Stimulated activated naive CD8-positive, alpha-beta T cell treated with anti-CD3 and anti-CD28 coated beads, Interleukin-15, amount 100 ng/mL, for 72 hours (primary cell): ENCODE data around the gene FRMD3.

ENCODE experiments used
- ATAC-seq: fragments of 150-1000 bp; cut with Tn5 transposase; 2 replicates; pipeline ENCODE4 v1.10.0; 2021; ENCODE audit warnings: mild to moderate bottlenecking, moderate library complexity
- DNase-seq, 2 donors: peaks; one replicate each; pipeline ENCODE4 v3.0.0; 2021 to 2022
- H3K27ac Mint-ChIP-seq, 2 donors: one replicate each; pipeline ENCODE4 v1.8.0; 2022; ENCODE audit warnings: mild to moderate bottlenecking in 2 of 2, mixed read lengths in 2 of 2, moderate library complexity in 2 of 2
- H3K27me3 Mint-ChIP-seq: one replicate; pipeline ENCODE4 v1.8.0; 2022; ENCODE audit warnings: mixed read lengths
- H3K4me1 Mint-ChIP-seq: one replicate; pipeline ENCODE4 v1.8.0; 2022; ENCODE audit warnings: mild to moderate bottlenecking, mixed read lengths
- H3K4me3 Mint-ChIP-seq, 2 donors: one replicate each; pipeline ENCODE4 v1.8.0; 2022; ENCODE audit warnings: mild to moderate bottlenecking in 2 of 2, mixed read lengths in 2 of 2, moderate library complexity in 1 of 2
- H3K9me3 Mint-ChIP-seq, 2 donors: one replicate each; pipeline ENCODE4 v1.8.0; 2022; ENCODE audit warnings: mixed read lengths in 2 of 2

FRMD3 gene

DNA sequence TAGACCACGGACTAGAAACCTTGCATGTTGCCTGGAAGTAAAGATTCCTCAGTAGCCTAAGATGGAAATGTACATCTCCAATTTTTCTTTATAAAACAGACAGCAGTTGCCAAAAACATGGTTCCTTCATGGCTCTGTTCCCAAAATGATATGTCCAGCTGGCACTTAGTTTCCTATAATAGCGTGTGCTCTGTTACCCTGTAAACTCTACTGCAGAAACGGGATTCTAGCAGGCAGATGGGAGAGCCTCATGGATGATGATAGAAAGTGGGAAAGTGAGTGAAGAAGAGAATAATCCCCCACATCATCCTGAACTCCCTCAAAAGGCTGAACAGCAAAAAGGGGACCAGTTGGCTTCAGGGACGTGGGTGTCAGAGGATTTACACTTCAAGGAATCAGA lies 118.2 kb downstream of the FRMD3 start:
- H3K9me3 Mint-ChIP-seq: peaks cover 2 to 8% of the 10 kb centered on the region in 2 donors
- no peaks in the 10 kb centered on the region for H3K4me1 Mint-ChIP-seq
- no peak overlapping the region for H3K27ac Mint-ChIP-seq
- DNase-seq (no peak), ATAC-seq (no peak)
- H3K4me3 Mint-ChIP-seq: no peak overlapping the region
- H3K27me3 Mint-ChIP-seq: no peaks in the 10 kb centered on the region

GRCh38 chr9:83418283-83418682 lies 119.9 kb downstream of the FRMD3 start:
- Mint-ChIP-seq H3K4me3 (no peak overlapping the region), H3K27me3 (no peaks in the 10 kb centered on the region), H3K9me3 (peaks cover 8% of the 10 kb centered on the region in 2 donors), H3K4me1 (no peaks in the 10 kb centered on the region), H3K27ac (no peak overlapping the region)
- ATAC-seq: no peak
- no peak for DNase-seq

GRCh38 chr9:83413367-83413766 lies 124.8 kb downstream of the FRMD3 start:
- Mint-ChIP-seq H3K9me3 (peaks cover 8% of the 10 kb centered on the region in 2 donors), H3K27ac (no peak overlapping the region), H3K4me3 (no peak overlapping the region), H3K4me1 (no peaks in the 10 kb centered on the region), H3K27me3 (no peaks in the 10 kb centered on the region)
- DNase-seq: no peak
- no peak for ATAC-seq

DNA sequence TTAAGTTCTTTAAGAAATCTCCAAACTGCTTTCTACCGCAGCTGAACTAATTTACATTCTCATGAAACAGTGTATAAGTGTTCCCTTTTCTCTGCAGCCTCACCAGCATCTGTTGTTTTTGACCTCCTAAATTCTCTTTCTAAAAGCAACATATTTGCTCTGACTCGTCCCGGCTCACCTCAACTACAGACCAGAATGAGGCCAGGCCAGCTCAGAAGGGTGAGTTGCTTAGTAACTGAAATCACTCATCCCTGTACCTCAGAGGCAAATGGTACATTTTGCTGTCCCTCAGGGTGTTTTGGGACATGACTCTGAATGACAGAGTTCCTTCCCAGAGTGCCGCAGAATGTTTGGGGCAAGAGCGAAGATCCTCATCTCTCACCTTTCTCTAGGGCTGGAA lies 127.5 kb downstream of the FRMD3 start:
- H3K4me3 Mint-ChIP-seq: no peak overlapping the region
- peaks cover 0 to 8% of the 10 kb centered on the region in 2 donors for H3K9me3 Mint-ChIP-seq
- no peaks in the 10 kb centered on the region for H3K4me1 Mint-ChIP-seq

DNA sequence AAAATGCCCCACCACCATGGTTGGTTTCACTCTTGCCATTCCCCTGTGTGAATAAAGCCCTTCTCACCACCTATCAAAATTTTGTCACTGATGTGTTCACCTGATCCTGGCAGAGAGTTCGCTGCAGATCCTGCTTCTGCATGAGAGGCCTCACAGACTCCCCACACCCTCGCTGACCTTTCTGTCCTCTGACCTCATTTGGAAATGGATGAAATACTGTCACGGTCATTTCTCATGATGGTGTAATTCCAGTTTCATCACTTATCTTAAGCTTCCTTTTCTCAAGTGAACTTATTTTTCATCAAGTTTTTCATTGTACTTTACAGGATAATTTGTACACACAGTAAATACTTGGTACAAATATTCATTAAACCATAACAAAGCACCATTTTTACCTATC lies 131.3 kb downstream of the FRMD3 start:
- Mint-ChIP-seq H3K27me3 (no peaks in the 10 kb centered on the region), H3K4me1 (no peaks in the 10 kb centered on the region), H3K9me3 (no peaks in the 10 kb centered on the region), H3K4me3 (no peak overlapping the region), H3K27ac (no peak overlapping the region)
- DNase-seq (no peak), ATAC-seq (no peak)

More for the DNA sequence above, 127.5 kb downstream of the FRMD3 start:
- no peak for DNase-seq
- Mint-ChIP-seq H3K27ac (no peak overlapping the region), H3K27me3 (no peaks in the 10 kb centered on the region)
- no peak for ATAC-seq

DNA sequence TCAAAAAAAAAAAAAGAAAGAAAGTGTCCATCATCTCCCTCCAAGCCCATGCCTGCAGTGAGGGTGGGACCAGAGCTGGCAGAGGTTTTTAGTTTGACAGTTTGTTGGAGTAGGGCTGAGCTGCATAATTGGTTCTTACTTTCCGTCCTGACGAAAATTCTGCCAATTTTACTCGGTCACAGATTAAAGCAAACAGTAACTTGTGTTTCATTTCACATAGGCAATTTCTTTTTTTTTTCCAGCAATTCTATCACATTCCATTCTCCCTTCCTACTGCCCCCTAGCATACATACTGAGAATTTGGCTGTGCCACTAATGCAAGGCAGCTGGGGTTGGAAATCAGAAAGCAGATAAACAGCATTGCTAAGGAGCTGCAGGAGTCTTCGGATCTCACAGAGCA lies 132.4 kb downstream of the FRMD3 start:
- Mint-ChIP-seq H3K27me3 (no peaks in the 10 kb centered on the region), H3K27ac (no peak overlapping the region), H3K9me3 (no peaks in the 10 kb centered on the region), H3K4me1 (no peaks in the 10 kb centered on the region), H3K4me3 (no peak overlapping the region)
- ATAC-seq (no peak), DNase-seq (no peak)

GRCh38 chr9:83403527-83404238 lies 134.5 kb downstream of the FRMD3 start:
- no peaks in the 10 kb centered on the region for H3K4me1 Mint-ChIP-seq
- no peak overlapping the region for H3K27ac Mint-ChIP-seq
- no peaks in the 10 kb centered on the region for H3K27me3 Mint-ChIP-seq
- ATAC-seq (no peak), DNase-seq (no peak)
- no peaks in the 10 kb centered on the region for H3K9me3 Mint-ChIP-seq
- no peak overlapping the region for H3K4me3 Mint-ChIP-seq

DNA sequence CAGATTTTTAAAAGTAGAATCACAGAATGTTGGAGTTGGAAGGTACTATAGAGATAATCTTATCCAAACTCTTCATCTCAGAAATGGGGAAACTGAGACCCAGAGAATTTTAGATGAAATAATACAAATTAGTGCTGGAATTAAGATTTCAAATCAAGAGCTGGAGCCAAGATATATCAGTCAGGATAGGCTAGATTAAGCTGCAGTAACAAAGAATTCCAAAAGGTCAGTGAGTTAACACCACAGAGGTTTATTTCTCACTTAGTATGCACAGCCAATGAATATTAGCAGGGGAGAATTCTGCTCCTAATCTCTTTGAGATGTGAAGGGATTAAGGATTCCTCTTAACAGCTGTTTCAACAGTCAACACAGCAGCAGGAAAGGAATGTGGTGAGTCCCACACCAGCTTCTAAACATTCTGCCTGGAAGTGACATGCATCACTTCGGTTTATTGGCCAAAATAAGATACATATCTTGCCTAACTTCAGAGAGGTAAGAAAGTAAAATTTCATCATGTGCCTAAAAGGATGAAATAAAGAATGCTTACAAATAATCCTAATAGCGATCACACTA lies 136.8 kb downstream of the FRMD3 start:
- no peak for DNase-seq
- H3K4me3 Mint-ChIP-seq: no peak overlapping the region

DNA sequence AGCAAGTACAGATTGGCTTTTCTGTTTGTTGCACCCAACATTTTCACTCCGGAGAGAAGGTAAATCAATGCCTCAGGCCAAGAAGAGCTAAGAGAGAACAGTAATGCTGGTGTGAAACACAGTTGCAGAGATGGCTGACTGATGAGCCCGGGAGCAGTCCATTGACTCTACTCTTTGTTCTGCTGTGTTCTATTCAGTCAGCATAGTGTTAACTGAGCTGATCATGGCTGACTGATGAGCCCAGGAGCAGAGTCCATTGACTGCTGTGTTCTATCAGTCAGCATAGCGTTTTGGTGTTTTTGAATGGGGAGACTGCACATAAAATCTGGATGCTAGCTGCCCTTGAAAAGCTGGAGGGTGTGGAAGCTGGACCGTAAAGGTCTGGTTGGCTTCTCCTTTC lies 141.4 kb downstream of the FRMD3 start:
- no peak for DNase-seq
- Mint-ChIP-seq H3K27ac (no peak overlapping the region), H3K4me3 (no peak overlapping the region), H3K4me1 (no peaks in the 10 kb centered on the region), H3K9me3 (no peaks in the 10 kb centered on the region), H3K27me3 (no peaks in the 10 kb centered on the region)
- no peak for ATAC-seq

More for the DNA sequence above, 136.8 kb downstream of the FRMD3 start:
- ATAC-seq: no peak
- H3K27me3 Mint-ChIP-seq: no peaks in the 10 kb centered on the region
- H3K27ac Mint-ChIP-seq: no peak overlapping the region
- H3K4me1 Mint-ChIP-seq: no peaks in the 10 kb centered on the region
- H3K9me3 Mint-ChIP-seq: no peaks in the 10 kb centered on the region

DNA sequence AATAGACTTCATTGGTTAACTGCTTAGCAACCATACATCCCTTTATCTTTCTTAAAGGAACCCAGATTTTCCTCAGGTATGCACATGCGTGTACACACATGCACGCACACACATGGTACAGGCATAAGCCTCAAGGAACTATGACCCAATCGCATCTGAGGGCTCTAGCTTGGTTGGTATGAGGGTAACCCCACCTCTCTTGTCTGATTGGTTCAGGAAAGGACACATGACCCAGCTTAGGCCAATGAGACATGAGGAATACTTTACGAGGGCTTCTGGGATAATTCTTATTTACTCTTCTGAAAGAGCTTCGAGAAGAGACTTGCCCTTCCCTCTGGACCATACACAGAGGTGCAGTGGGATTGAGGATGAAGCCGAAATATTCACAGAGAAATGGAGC lies 141.9 kb downstream of the FRMD3 start:
- H3K27ac Mint-ChIP-seq: no peak overlapping the region
- ATAC-seq: no peak
- H3K9me3 Mint-ChIP-seq: no peaks in the 10 kb centered on the region
- no peaks in the 10 kb centered on the region for H3K4me1 Mint-ChIP-seq
- no peaks in the 10 kb centered on the region for H3K27me3 Mint-ChIP-seq
- H3K4me3 Mint-ChIP-seq: no peak overlapping the region
- no peak for DNase-seq

GRCh38 chr9:83392228-83392627 lies 146.0 kb downstream of the FRMD3 start:
- Mint-ChIP-seq H3K4me1 (no peaks in the 10 kb centered on the region), H3K9me3 (no peaks in the 10 kb centered on the region), H3K27ac (no peak overlapping the region), H3K27me3 (no peaks in the 10 kb centered on the region), H3K4me3 (no peak overlapping the region)
- ATAC-seq (no peak), DNase-seq (no peak)

DNA sequence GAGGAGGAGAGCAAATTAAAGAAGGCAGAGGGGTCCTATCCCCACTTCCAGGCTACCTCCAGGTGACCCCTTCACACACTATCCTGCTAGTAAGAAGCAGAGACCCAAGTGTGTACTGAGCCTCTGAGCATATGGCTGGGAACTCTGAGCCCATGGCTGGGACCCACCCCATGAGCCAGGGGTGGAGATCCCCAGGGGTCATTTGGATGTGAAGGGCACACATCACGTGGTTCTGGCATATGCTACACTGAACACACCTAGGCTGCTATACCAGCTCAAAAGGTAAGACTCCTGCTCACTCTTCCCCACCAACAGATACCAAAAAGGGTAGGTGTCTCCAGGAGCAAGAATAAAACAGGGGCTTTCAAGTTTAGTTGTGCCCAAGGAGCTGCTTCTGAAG lies 149.9 kb downstream of the FRMD3 start:
- DNase-seq: no peak
- Mint-ChIP-seq H3K27ac (no peak overlapping the region), H3K9me3 (peaks cover 5 to 7% of the 10 kb centered on the region in 2 donors), H3K4me1 (no peaks in the 10 kb centered on the region), H3K4me3 (no peak overlapping the region), H3K27me3 (no peaks in the 10 kb centered on the region)
- ATAC-seq: no peak

DNA sequence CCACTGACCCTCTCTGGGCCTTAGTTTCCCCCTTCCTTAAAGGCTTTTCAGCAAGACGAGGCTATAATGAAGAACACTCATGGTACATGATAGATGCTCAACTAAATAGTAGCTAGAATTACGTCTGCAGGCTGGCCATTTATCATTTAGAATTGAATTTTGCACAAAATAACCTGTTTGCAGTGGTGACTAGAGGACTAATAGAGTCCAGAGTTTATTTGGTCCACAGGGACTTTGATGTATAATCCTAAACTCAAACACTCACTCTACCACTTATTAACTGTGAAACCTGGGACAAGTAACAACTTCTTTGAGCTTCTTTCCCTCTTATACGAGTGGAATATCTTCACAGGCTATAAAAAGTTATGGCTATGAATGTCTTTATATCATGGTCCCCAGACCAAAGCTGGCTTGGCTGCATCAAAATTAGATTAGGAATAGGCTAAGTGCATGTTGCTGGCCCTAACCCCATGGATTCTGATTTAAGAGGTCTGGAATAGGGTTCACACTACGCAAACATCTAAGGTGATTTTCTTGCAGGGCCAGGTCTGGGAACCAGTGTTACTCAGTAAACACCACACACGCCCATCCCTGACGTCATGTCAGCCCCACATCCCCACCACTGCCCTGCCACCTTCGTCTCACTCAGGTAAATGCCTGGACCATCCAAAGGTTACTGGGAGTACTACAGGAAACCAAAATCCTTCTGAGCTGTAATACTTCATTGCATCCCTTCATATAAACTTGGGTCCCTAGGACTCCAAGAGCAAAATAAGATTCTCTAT lies 150.6 kb downstream of the FRMD3 start:
- no peaks in the 10 kb centered on the region for H3K4me1 Mint-ChIP-seq
- DNase-seq: no peak
- ATAC-seq: no peak
- no peak overlapping the region for H3K4me3 Mint-ChIP-seq
- no peak overlapping the region for H3K27ac Mint-ChIP-seq
- peaks cover 9 to 13% of the 10 kb centered on the region in 2 donors for H3K9me3 Mint-ChIP-seq
- H3K27me3 Mint-ChIP-seq: no peaks in the 10 kb centered on the region

GRCh38 chr9:83385317-83385716 lies 152.9 kb downstream of the FRMD3 start:
- H3K27ac Mint-ChIP-seq: no peak overlapping the region
- ATAC-seq: no peak
- no peak for DNase-seq
- H3K27me3 Mint-ChIP-seq: no peaks in the 10 kb centered on the region
- peaks cover 10 to 16% of the 10 kb centered on the region in 2 donors for H3K9me3 Mint-ChIP-seq
- H3K4me3 Mint-ChIP-seq: no peak overlapping the region
- no peaks in the 10 kb centered on the region for H3K4me1 Mint-ChIP-seq

DNA sequence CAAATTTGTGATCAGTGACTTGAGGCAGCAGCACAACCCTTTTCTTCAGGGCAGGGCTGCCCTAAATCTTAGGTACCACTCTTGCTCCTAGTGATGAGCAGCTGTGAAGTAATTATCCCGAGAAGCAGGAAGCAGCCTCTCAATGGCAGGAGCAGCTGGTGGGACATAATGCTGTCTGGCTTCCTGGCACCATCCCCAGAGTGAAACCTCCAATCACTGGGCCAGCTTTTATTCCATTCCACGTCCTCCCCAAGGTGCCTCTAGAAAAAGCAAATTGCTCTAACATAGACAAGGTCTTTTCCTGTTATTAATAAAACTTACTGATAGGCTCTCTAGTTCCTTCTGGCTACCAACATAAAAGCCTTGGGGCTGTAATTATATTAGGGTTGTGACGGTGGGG lies 154.0 kb downstream of the FRMD3 start:
- Mint-ChIP-seq H3K27ac (no peak overlapping the region), H3K27me3 (no peaks in the 10 kb centered on the region), H3K9me3 (peaks cover 10 to 23% of the 10 kb centered on the region in 2 donors), H3K4me3 (no peak overlapping the region), H3K4me1 (no peaks in the 10 kb centered on the region)
- ATAC-seq (no peak), DNase-seq (no peak)

- Mint-ChIP-seq H3K9me3 (peaks cover 10 to 23% of the 10 kb centered on the region in 2 donors), H3K4me3 (no peak overlapping the region), H3K4me1 (no peaks in the 10 kb centered on the region), H3K27me3 (no peaks in the 10 kb centered on the region), H3K27ac (no peak overlapping the region)
- no peak for DNase-seq
- no peak for ATAC-seq
Observed at GRCh38 chr9:83383034-83383433, 155.2 kb downstream of the FRMD3 start.
